Breast epithelium (tissue), 3 donors: Measurements from ENCODE around the gene ARL13A.

Experiments used
- CTCF ChIP-seq, 3 donors: fragments of 450-650 bp; IDR thresholded peaks; one replicate each; pipeline ENCODE4 v1.5.1; 2016 to 2017; ENCODE audit warnings: antibody characterized with exemption in 3 of 3, mild to moderate bottlenecking in 3 of 3, moderate library complexity in 3 of 3
- POLR2A ChIP-seq: fragments of 450-650 bp; IDR thresholded peaks from one replicate; pipeline ENCODE4 v1.6.1; 2016; ENCODE audit warnings: antibody characterized with exemption, mild to moderate bottlenecking, moderate library complexity
- POLR2AphosphoS5 ChIP-seq, 3 donors: sonication (generic); formaldehyde crosslinking; IDR thresholded peaks; one replicate each; pipeline ENCODE4 v1.6.1; 2017; ENCODE audit warnings: antibody characterized with exemption in 3 of 3

GRCh38 chrX:101028562-101028961 is 59.1 kb downstream of the ARL13A start:
- no peak for TF ChIP-seq CTCF (IDR thresholded peaks at IDR 0.05)
- TF ChIP-seq POLR2AphosphoS5 (IDR thresholded peaks at IDR 0.05) = no peak
- TF ChIP-seq POLR2A = no peak
